Measurements from ENCODE around the gene LACRT. TPM values are rescaled to one million over a fixed set of nuclear protein-coding genes. Genes with fewer than 3 reads are reported as not detected.

Gene LACRT
- total and polyA plus RNA-seq, 9 of the 15 experiments (the other 6 are each of a cell fraction or from before 2014, with no cell fraction given) = not detected

DNA sequence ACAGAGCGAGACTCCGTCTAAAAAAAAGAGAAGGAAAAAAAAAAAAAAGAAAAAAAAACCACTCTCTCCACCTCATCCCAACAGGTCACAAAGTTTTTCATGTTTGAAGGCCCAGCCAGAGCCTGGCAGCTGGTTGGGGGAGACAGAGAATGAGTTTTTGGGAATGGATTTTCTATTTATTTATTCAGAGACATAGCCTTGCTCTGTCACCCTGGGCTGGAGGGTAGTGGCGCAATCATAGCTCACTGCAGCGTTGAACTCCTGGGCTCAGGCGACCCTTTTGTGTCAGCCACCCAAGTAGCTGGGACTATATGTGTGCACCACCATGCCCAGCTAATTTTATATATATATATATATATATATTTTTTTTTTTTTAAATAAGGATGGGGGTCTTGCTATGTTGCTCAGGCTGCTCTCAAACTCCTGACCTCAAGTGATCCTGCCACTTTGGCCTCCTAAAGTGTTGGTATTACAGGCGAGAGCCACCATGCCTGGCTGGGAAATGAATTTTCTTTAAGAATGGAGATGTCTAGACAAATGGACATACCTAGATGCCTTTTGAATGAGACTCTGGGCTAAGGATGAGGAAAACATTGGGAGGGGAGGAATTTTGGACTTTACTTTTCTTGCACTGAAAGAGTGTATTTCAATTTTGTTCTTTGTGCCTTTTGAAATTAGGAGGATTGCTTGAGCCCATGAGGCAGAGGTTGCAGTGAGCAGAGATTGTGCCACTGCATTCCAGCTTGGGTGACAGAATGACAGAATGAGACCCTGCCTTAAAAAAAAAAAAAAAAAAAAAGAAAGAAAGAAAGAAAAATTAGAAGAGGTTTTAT, 29.3 kb downstream of the LACRT start:
- 2% methylated on average over 4 of the region's 6 CpGs for WGBS (ENCODE audit: insufficient coverage, low coverage, missing lambda C conversion rate)
- H3K4me3 ChIP-seq = no peak overlapping the region
- POLR2A ChIA-PET = interaction anchor here (1.0 kb wide), 1 partner anchor 25 kb away, joined by 3 read pairs; no protein-coding TSS in a partner anchor
- H3K9me1 ChIP-seq (ENCODE audit: control insufficient read depth, insufficient read depth, low read length) = no peaks in the 10 kb centered on the region
- no peaks in the 10 kb centered on the region for H3K9me3 ChIP-seq (replicated peaks; ENCODE audit: control insufficient read depth, insufficient read depth, low read depth, low read length)
- H3K79me2 ChIP-seq (ENCODE audit: control insufficient read depth, insufficient read depth, low read length) = no peaks in the 10 kb centered on the region
- H3K27ac ChIP-seq (ENCODE audit: extremely low read depth, low read depth, low read length) = no peak overlapping the region
- ATAC-seq (no peak), DNase-seq (ENCODE audit: extremely low read depth in 1 of 4, low spot score in 3 of 4) (no peak), FAIRE-seq (no peak)
- intact Hi-C loops (cut with micrococcal nuclease) = loop anchor here (10.0 kb wide), 1 partner anchor 349 kb away; no protein-coding TSS in a partner anchor
- H3K27me3 ChIP-seq (ENCODE audit: control insufficient read depth in 2 of 2, insufficient read depth in 2 of 2, low read length in 2 of 2) = peaks cover 0 to 9% of the 10 kb centered on the region in 2 experiments; a peak in 3 of 5 replicates
- H3K36me3 ChIP-seq (ENCODE audit: control insufficient read depth, insufficient read depth, low read length) = no peaks in the 10 kb centered on the region
- no peak overlapping the region for H2AFZ ChIP-seq (ENCODE audit: low read depth, low read length)
- no TSS peak for BruUV-seq (replicated peaks)
- no peak overlapping the region for H3K4me2 ChIP-seq (ENCODE audit: insufficient read depth, low read length)
- in situ Hi-C loops (cut with MboI) = no loop called here
- CTCF ChIA-PET (ENCODE audit: low intra/inter-chr PET ratio) = interaction anchor here (0.6 kb wide), 1 partner anchor 144 kb away, joined by 3 read pairs; no protein-coding TSS in a partner anchor
- no peaks in the 10 kb centered on the region for H3K4me1 ChIP-seq (replicated peaks in 1 of 2; ENCODE audit: control insufficient read depth in 2 of 2, insufficient read depth in 2 of 2, low read length in 2 of 2)
- H3K9ac ChIP-seq (ENCODE audit: insufficient read depth in 1 of 2, low read depth in 2 of 2, low read length in 2 of 2) = no peak overlapping the region
- no peaks in the 10 kb centered on the region; the same call in 1 of the 2 replicates for H4K20me1 ChIP-seq (replicated peaks; ENCODE audit: control insufficient read depth, insufficient read depth, low read length)
- TF ChIP-seq SREBF1 (IDR thresholded peaks at IDR 0.05; ENCODE audit: borderline replicate concordance, low read depth, low read length) = no peak
- TF ChIP-seq JUND (IDR thresholded peaks at IDR 0.05; ENCODE audit: borderline replicate concordance, low read depth, low read length) = no peak
- no peak for TF ChIP-seq JUND (tag; IDR thresholded peaks at IDR 0.05; ENCODE audit: borderline replicate concordance, low read depth, low read length)
- TF ChIP-seq SP2 (IDR thresholded peaks at IDR 0.05; ENCODE audit: extremely low read depth, low read depth, low read length, poor library complexity, severe bottlenecking) = no peak
- no peak for TF ChIP-seq ARID4B (CRISPR knock-in tag; IDR thresholded peaks at IDR 0.05)
- no peak for TF ChIP-seq MEF2D (tag; conservative IDR thresholded peaks at IDR 0.05; ENCODE audit: low read depth)
- no peak for TF ChIP-seq CBX3 (IDR thresholded peaks at IDR 0.05; ENCODE audit: borderline replicate concordance in 1 of 2, low read length in 2 of 2)
- TF ChIP-seq, protein P1, sequence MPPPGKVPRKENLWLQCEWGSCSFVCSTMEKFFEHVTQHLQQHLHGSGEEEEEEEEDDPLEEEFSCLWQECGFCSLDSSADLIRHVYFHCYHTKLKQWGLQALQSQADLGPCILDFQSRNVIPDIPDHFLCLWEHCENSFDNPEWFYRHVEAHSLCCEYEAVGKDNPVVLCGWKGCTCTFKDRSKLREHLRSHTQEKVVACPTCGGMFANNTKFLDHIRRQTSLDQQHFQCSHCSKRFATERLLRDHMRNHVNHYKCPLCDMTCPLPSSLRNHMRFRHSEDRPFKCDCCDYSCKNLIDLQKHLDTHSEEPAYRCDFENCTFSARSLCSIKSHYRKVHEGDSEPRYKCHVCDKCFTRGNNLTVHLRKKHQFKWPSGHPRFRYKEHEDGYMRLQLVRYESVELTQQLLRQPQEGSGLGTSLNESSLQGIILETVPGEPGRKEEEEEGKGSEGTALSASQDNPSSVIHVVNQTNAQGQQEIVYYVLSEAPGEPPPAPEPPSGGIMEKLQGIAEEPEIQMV (tag; conservative IDR thresholded peaks at IDR 0.05; ENCODE audit: low read depth) = no peak
- no peak for TF ChIP-seq ETV5 (CRISPR knock-in tag; IDR thresholded peaks at IDR 0.05; ENCODE audit: low read depth)
- TF ChIP-seq CBX2 (IDR thresholded peaks at IDR 0.05; ENCODE audit: insufficient read depth, low read length, poor library complexity, severe bottlenecking) = no peak
- no peak for TF ChIP-seq ZNF707 (CRISPR knock-in tag; conservative IDR thresholded peaks at IDR 0.05)
- TF ChIP-seq RNF219 (CRISPR knock-in tag; IDR thresholded peaks at IDR 0.05) = no peak

Data from K562 (cell line).